Osteocyte (in vitro differentiated cells): Measurements from ENCODE around the gene TUB. TPM values are rescaled to one million over a fixed set of nuclear protein-coding genes. Genes with fewer than 3 reads are reported as not detected.

Source experiments
- DNase-seq: peaks from one replicate; pipeline ENCODE4 v3.0.0; 2021; ENCODE audit warnings: mixed read lengths; ENCODE audit not compliant: unreplicated experiment; ENCODE audit errors: extremely low spot score
- H3K27ac Mint-ChIP-seq: one replicate; pipeline ENCODE4 v1.8.0; 2021; ENCODE audit warnings: mild to moderate bottlenecking, mixed read lengths; ENCODE audit not compliant: unreplicated experiment
- H3K27me3 Mint-ChIP-seq: one replicate; pipeline ENCODE4 v1.8.0; 2021; ENCODE audit warnings: mixed read lengths; ENCODE audit not compliant: unreplicated experiment
- H3K36me3 Mint-ChIP-seq: one replicate; pipeline ENCODE4 v1.8.0; 2021; ENCODE audit warnings: mixed read lengths; ENCODE audit not compliant: unreplicated experiment
- H3K4me1 Mint-ChIP-seq: one replicate; pipeline ENCODE4 v1.8.0; 2021; ENCODE audit warnings: mixed read lengths; ENCODE audit not compliant: unreplicated experiment
- H3K4me3 Mint-ChIP-seq: one replicate; pipeline ENCODE4 v1.8.0; 2021; ENCODE audit warnings: mild to moderate bottlenecking, moderate library complexity, mixed read lengths; ENCODE audit not compliant: unreplicated experiment
- H3K9me3 Mint-ChIP-seq: one replicate; pipeline ENCODE4 v1.8.0; 2021; ENCODE audit warnings: mixed read lengths; ENCODE audit not compliant: unreplicated experiment
- total RNA-seq: library from RNA; stranded (reverse); gene quantifications from 2 replicates; pipeline ENCODE4 v1.2.1, GENCODE V29; 2021
- TF ChIP-seq, protein P1 (sequence below): fragments of 200-600 bp; sonication (generic); IDR thresholded peaks from 2 replicates; pipeline ENCODE4 v1.5.0; 2021; ENCODE audit warnings: antibody characterized with exemption, mild to moderate bottlenecking, moderate library complexity

TUB gene
- total RNA-seq, 1 donor from 2014 or later = 8.7 TPM

DNA sequence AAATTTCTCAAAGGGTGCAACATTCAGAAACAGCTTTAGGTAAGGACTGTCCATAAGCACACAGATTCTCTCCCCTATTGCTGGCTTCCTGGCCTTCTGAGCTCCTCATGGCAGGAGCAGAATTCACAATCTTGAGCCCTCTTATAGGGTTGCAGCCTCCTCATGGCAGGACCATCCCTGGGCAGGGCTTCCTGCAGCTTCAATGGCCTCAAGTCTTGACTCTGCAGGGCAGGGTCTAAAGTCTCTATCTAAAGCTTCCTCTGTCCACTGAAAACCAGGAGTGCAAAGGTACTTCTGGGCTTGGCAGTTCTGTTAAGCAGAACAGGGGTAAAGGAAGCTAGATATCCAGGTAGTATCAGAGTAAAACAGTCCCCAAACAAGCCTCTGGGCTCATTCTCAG is 28.7 kb downstream of the TUB start:
- TF ChIP-seq, protein P1, sequence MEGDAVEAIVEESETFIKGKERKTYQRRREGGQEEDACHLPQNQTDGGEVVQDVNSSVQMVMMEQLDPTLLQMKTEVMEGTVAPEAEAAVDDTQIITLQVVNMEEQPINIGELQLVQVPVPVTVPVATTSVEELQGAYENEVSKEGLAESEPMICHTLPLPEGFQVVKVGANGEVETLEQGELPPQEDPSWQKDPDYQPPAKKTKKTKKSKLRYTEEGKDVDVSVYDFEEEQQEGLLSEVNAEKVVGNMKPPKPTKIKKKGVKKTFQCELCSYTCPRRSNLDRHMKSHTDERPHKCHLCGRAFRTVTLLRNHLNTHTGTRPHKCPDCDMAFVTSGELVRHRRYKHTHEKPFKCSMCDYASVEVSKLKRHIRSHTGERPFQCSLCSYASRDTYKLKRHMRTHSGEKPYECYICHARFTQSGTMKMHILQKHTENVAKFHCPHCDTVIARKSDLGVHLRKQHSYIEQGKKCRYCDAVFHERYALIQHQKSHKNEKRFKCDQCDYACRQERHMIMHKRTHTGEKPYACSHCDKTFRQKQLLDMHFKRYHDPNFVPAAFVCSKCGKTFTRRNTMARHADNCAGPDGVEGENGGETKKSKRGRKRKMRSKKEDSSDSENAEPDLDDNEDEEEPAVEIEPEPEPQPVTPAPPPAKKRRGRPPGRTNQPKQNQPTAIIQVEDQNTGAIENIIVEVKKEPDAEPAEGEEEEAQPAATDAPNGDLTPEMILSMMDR = no peak
- no peak for DNase-seq
- H3K4me3 Mint-ChIP-seq = no peak overlapping the region
- H3K27me3 Mint-ChIP-seq = no peaks in the 10 kb centered on the region
- peaks cover 2% of the 10 kb centered on the region for H3K9me3 Mint-ChIP-seq
- H3K27ac Mint-ChIP-seq = no peak overlapping the region
- no peaks in the 10 kb centered on the region for H3K4me1 Mint-ChIP-seq
- H3K36me3 Mint-ChIP-seq = no peaks in the 10 kb centered on the region

DNA sequence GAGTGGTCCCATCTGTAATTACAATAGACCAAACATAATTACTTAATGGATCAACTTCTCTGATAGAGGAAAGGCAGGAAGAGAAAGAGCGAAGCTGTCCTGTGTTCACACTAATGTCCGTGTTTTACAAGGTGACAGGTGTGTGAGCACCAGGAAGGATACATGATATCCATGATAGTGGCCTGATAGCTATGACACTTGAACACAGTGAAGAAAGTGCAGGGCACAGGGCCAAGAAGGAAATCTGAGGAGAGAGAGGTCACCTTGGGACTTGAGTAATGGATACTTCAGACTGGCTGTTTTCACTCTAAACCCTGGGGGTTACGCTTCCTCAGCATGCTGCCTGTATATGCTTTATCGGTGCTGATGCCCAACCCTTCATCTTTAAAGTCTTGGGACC is 29.4 kb downstream of the TUB start:
- TF ChIP-seq, protein P1 = no peak
- no peaks in the 10 kb centered on the region for H3K27me3 Mint-ChIP-seq
- no peak overlapping the region for H3K4me3 Mint-ChIP-seq
- peaks cover 7% of the 10 kb centered on the region for H3K9me3 Mint-ChIP-seq
- no peaks in the 10 kb centered on the region for H3K36me3 Mint-ChIP-seq
- no peaks in the 10 kb centered on the region for H3K4me1 Mint-ChIP-seq
- no peak overlapping the region for H3K27ac Mint-ChIP-seq
- no peak for DNase-seq

DNA sequence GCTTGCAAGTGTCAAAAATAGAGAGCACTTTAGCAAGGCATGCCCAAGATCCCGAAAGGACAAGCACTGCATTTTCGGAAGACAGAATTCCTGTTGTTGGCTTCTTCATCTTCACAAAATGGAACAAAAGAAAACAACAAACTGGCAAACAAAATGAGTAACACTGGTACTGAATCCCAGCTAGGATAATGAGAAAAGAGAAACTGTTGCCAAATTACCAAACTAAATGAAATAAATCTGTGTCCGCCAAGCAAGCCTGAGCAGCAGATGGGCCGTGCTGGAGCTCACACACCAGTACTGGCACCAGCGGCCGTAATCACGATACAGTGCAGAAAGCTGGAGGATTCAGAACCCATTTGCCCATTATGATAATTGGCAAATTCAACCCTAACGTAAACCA is 30.6 kb downstream of the TUB start:
- Mint-ChIP-seq H3K27ac (no peak overlapping the region), H3K27me3 (no peaks in the 10 kb centered on the region), H3K9me3 (peaks cover 7% of the 10 kb centered on the region), H3K4me1 (no peaks in the 10 kb centered on the region), H3K36me3 (no peaks in the 10 kb centered on the region), H3K4me3 (no peak overlapping the region)
- DNase-seq = no peak
- TF ChIP-seq, protein P1 = no peak

DNA sequence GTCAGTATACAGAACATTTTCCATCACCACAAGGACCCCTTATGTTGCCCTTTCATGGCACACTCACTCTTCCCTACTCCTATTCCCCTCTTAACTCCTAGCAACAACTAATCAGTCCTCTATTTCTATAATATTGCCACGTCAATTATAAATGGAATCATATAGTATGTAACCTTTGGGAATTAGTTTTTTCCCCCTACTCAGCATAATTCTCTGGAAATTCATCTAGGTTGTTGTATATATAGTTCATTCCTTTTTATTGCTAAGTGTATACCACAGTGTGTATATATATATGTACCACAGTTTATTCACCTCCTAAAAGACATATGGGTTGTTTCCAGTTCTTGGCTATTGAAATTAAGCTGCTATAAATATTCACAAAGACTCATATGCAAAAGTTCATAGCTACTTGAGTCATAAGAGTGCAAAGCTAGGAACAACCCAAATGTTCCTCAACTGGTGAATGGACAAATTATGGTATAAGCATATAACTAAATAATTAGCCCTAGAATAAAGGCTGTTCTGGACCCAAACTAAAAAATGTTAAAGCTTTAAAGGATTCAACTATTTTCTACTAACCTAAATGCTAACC is 41.3 kb downstream of the TUB start:
- Mint-ChIP-seq H3K27me3 (peaks cover 21% of the 10 kb centered on the region), H3K4me3 (no peak overlapping the region), H3K9me3 (peaks cover 3% of the 10 kb centered on the region), H3K4me1 (no peaks in the 10 kb centered on the region), H3K27ac (no peak overlapping the region), H3K36me3 (no peaks in the 10 kb centered on the region)
- TF ChIP-seq, protein P1 = no peak
- no peak for DNase-seq

DNA sequence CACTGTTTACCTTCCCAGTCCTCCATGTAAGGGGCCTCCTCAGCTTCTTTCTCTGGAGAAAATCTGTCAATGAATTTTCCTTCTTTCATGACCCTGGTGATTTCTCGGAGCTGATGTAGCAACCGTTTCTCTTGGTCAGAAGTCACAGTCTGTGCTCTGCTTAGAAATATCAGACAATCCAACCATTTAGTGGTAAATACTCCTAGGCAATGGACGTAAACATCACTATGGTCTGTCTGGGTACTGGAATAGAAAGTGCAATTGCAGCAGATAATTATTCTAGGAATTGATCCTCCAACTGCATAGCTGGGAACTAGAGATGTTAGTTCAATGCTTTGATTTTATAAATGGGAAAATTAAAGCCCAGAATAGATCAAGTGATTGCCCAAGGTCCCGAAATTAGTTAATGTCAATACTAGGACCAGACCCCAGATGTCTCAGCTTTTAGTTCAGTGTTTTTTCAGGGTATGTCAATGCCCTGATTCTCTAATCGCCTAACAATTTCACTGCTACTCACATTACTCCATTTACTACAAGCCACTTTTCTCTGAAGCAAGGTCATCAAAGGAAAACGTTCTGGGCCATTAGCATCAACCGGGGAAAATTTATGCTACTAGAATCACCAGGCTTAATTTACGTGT is 45.8 kb downstream of the TUB start:
- TF ChIP-seq, protein P1 = no peak
- Mint-ChIP-seq H3K27ac (no peak overlapping the region), H3K27me3 (peaks cover 25% of the 10 kb centered on the region), H3K9me3 (no peaks in the 10 kb centered on the region), H3K4me1 (no peaks in the 10 kb centered on the region), H3K36me3 (no peaks in the 10 kb centered on the region), H3K4me3 (no peak overlapping the region)
- DNase-seq = no peak
